ENCODE data around the gene OR6S1.

DNA sequence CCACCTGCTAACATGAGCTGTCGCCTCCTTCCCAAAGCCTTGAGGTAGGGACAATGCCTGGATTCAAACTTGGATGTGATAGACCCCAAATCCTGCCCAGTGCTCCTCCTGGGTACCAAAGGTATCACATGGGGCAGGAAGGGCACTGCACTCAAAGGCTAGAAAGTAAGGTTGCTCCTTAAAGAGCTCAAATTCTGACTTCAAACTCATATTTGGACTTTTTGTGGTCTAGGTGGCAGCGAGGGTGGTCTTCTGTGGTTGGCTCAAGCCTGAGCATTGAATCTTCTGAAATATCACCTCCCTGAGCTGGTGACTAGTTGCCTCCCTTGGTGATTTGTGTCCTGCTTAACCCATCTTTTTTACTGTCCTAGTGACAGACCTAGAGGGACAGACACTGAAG lies 34.6 kb upstream of the OR6S1 start:
- TF ChIP-seq CTCF (IDR thresholded peaks at IDR 0.05) (no peak), ZFX (IDR thresholded peaks at IDR 0.05; ENCODE audit: borderline replicate concordance) (no peak)

Data from 22Rv1 (cell line).